ENCODE data around the gene TRIM61.
"Not testable (repeated sequence)": the region's sequence is repeated elsewhere in the genome, so short reads cannot be mapped to it uniquely, and the experiment has no call there.

Gene TRIM61

GRCh38 chr4:164977243-164978164 lies at the start of gene TRIM61:
TRIM61 (minus strand) TSS chr4:164977657; CDS start chr4:164970002, 7,655 bp downstream.
- DNase-seq (ENCODE audit: low spot score), result peak; percentile 78

GRCh38 chr4:165025782-165026181 lies 48.3 kb upstream of the TRIM61 start:
- not testable (repeated sequence) for DNase-seq (ENCODE audit: low spot score)

GRCh38 chr4:165019995-165020394 lies 42.5 kb upstream of the TRIM61 start:
- not testable (repeated sequence) for DNase-seq (ENCODE audit: low spot score)

GRCh38 chr4:165016971-165017370 lies 39.5 kb upstream of the TRIM61 start:
- DNase-seq (ENCODE audit: low spot score), result peak; percentile 15

DNA sequence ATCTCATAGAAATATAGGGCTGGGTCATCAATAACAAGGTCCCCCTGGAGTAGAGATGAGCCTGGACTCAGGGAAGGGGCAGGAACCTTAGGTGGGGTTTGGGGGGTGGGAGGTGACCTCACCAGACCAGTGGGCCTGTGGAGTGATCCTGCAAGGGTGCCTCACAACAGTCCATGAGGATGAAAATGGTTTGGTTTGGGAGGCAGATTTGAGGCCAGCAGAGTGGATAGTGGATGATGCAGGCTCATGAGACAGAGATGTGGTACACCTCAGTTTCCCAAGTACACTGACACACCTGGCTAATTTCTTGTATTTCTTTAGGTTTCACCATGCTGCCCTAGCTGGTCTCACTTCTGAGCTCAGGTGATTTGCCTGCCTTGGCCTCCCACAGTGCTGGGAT lies 36.2 kb upstream of the TRIM61 start:
- DNase-seq (ENCODE audit: low spot score), result no peak

DNA sequence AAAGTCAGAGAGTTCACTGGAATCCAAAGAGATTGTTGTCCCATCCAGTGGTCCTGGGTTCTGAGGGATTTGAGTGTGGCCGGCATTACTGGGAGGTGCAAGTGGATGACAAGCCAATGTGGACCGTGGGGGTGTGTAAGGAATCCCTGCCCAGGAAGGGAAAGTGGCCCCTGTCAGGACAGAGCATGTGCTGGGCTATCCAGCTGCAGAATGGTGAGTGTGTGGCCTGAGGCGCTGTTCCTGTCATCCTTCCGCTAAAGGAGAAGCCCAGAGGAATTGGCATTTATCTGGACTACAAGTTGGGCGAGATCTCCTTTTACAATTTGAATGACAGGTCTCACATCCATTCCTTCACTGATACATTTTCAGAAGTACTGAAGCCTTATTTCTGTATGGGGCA lies 33.9 kb upstream of the TRIM61 start:
- no peak for DNase-seq (ENCODE audit: low spot score)

- no peak for DNase-seq (ENCODE audit: low spot score)
Measured at GRCh38 chr4:165010991-165011390, 33.5 kb upstream of the TRIM61 start.

DNA sequence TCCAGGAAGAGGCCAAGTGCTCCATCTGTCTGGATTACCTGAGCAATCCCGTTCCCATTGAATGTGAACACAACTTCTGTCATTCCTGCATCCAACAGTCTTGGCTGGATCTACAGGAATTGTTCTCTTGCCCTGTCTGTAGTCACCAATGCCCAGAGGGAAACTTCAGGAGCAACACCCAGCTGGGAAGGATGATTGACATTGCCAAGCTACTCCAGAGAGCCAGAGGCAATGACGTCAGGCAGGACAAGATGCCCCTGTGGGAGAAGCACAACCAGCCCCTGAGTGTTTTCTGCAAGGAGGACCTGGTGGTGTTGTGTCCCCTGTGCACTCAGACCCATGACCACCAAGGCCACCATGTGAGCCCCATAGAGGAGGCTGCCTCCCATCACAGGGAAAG lies 33.0 kb upstream of the TRIM61 start:
- no peak for DNase-seq (ENCODE audit: low spot score)

GRCh38 chr4:165009493-165010227 lies 32.2 kb upstream of the TRIM61 start:
- no peak for DNase-seq (ENCODE audit: low spot score)

GRCh38 chr4:165006886-165007285 lies 29.4 kb upstream of the TRIM61 start:
- no peak for DNase-seq (ENCODE audit: low spot score)

GRCh38 chr4:165006456-165006855 lies 29.0 kb upstream of the TRIM61 start:
- DNase-seq (ENCODE audit: low spot score), result no peak

DNA sequence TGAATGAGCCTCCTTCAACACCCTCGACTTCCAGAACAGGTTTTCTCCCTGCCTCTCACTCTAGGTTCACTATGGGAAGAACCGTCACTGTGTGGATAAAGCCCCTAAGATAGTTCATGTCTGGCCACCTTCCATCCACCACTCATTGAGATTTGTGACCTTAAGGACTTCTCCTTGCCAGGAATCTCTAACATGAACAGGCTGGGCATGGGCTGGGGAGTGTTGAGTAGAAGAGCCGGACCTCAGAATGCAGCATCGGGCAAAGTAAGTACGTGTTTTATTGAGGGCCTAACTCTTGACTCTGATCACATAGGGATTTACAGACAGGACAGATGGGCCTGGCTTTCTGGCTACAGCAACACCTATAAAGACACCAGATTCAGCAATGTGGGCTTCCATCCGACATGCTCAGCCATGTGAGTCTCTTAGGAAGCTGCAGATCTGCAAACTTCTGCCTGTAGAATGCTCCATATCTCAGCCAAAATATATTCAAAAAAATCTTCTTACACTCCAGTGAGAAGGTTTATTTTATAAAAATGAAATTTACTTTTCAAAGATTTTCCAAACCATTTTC lies 28.0 kb upstream of the TRIM61 start:
- no peak for DNase-seq (ENCODE audit: low spot score)

DNA sequence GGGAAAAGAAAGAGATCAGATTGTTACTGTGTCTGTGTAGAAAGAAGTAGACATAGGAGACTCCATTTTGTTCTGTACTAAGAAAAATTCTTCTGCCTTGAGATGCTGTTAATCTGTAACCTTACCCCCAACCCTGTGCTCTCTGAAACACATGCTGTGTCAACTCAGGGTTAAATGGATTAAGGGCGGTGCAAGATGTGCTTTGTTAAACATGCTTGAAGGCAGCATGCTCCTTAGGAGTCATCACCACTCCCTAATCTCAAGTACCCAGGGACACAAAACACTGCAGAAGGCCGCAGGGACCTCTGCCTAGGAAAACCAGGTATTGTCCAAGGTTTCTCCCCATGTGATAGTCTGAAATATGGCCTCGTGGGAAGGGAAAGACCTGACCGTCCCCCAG lies 24.5 kb upstream of the TRIM61 start:
- DNase-seq (ENCODE audit: low spot score), result not testable (repeated sequence)

DNA sequence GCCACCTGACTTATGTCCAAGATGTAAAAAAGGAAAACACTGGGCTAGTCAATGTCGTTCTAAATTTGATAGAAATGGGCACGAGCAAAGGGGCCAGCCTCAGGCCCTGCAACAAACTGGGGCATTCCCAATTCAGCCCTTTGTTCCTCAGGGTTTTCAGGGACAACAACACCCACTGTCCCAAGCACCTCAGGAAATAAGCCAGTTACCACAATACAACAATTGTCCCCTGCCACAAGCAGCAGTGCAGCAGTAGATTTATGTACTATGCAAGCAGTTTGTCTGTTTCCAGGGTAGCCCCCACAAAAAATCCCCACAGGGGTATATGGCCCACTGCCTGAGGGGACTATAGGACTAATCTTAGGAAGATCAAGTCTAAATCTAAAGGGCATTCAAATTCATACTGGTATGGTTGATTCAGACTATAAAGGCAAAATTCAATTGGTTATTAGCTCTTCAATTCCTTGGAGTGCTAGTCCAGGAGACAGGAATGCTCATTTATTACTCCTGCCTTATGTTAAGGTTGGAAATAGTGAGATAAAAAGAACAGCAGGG lies 21.1 kb upstream of the TRIM61 start:
- not testable (repeated sequence) for DNase-seq (ENCODE audit: low spot score)

GRCh38 chr4:164997941-164998340 lies 20.5 kb upstream of the TRIM61 start:
- no peak for DNase-seq (ENCODE audit: low spot score)

- no peak for DNase-seq (ENCODE audit: low spot score)
Measured at GRCh38 chr4:164997324-164997723, 19.9 kb upstream of the TRIM61 start.

DNA sequence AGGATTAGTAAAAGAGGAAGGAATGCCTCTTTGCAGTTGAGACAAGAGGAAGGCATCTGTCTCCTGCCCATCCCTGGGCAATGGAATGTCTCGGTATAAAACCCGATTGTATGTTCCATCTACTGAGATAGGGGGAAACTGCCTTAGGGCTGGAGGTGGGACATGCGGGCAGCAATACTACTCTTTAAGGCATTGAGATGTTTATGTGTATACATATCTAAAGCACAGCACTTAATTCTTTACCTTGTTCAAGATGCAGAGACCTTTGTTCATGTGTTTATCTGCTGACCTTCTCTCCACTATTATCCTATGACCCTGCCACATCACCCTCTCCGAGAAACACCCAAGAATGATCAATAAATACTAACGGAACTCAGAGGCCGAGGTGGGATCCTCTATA lies 18.7 kb upstream of the TRIM61 start:
- not testable (repeated sequence) for DNase-seq (ENCODE audit: low spot score)

DNA sequence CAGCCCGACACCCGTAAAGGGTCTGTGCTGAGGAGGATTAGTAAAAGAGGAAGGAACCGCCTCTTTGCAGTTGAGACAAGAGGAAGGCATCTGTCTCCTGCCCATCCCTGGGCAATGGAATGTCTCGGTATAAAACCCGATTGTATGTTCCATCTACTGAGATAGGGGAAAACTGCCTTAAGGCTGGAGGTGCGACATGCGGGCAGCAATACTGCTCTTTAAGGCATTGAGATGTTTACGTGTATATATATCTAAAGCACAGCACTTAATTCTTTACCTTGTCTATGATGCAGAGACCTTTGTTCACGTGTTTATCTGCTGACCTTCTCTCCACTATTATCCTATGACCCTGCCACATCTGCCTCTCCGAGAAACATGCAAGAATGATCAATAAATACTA lies 13.3 kb upstream of the TRIM61 start:
- DNase-seq (ENCODE audit: low spot score), result not testable (repeated sequence)

DNA sequence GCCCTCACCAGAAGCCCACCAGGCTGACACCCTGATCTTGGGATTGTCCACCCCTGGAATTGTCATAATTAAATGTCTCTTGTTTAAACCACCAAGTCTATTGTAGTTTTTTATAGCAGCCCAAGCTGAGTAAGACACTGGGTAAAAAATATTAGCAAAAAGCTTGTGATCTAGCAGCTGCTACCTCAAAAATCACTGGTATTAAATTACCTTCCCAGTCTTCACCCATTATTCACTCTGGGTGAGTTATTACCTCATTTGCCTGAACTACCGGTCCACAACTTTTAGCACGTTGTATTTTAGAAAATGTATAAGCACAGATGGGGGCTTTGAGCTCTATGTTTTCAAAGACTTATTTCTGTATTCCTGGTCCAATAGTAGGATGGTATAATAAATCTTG lies 12.0 kb upstream of the TRIM61 start:
- no peak for DNase-seq (ENCODE audit: low spot score)

DNA sequence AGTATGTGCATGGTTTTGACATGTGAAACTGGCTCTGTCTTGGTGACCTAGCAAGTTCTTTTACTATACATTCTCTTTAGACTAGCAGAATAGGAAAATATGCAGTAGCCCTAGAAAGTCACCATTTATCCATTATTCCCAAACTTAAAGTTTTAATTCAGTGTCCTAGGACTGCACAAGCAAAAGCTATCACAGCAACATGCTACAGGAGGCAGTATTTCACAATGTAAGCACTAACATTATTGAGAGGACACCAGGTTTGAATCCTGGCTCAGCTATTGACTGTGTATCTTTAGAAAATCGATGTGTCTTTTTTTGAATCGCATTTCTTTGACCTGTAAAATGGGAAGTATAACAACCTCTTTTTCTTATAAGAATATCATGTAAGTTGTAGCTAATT lies 5.5 kb downstream of the TRIM61 start:
- not testable (repeated sequence) for DNase-seq (ENCODE audit: low spot score)

GRCh38 chr4:164959896-164960295 lies 17.6 kb downstream of the TRIM61 start:
- DNase-seq (ENCODE audit: low spot score), result peak; percentile 30

GRCh38 chr4:164959421-164959820 lies 18.0 kb downstream of the TRIM61 start:
- peak; percentile 8 for DNase-seq (ENCODE audit: low spot score)

Measured in AG08395 (cell line).